OCI-LY3 (cell line): ENCODE measurements around the gene COPA.

Source experiments
- H2AFZ ChIP-seq: fragments of 200-600, 300-600 bp; shearing (Covaris generic); 2 replicates; pipeline ENCODE4 v1.6.0; 2014; ENCODE audit warnings: antibody characterized with exemption, low read depth, low read length
- H3K27ac ChIP-seq: fragments of 200-600, 300-600 bp; sonication (generic); 2 replicates; pipeline ENCODE4 v1.5.1; 2014; ENCODE audit warnings: mild to moderate bottlenecking, low read length, moderate library complexity, mixed read lengths
- H3K27me3 ChIP-seq: fragments of 200-600, 300-600 bp; sonication (generic); 2 replicates; pipeline ENCODE4 v1.6.1; 2014; ENCODE audit warnings: low read depth, low read length, mixed read lengths
- H3K36me3 ChIP-seq: fragments of 200-600, 300-600 bp; sonication (generic); replicated peaks from 2 replicates; pipeline ENCODE3; 2014; ENCODE audit warnings: low read depth, low read length, mixed read lengths
- H3K4me1 ChIP-seq: fragments of 300-600, 200-600 bp; sonication (generic); 2 replicates; pipeline ENCODE4 v1.6.1; 2014; ENCODE audit warnings: low read length, mixed read lengths
- H3K4me2 ChIP-seq: fragments of 200-600, 300-600 bp; sonication (generic); 2 replicates; pipeline ENCODE4 v1.6.1; 2014; ENCODE audit warnings: low read length, mixed read lengths
- H3K4me3 ChIP-seq: fragments of 300-600, 200-600 bp; sonication (generic); 2 replicates; pipeline ENCODE4 v1.5.1; 2014; ENCODE audit warnings: antibody characterized with exemption, mild to moderate bottlenecking, low read length, moderate library complexity
- H3K79me2 ChIP-seq: fragments of 300-600, 200-600 bp; shearing (Covaris generic); 2 replicates; pipeline ENCODE4 v1.6.1; 2014; ENCODE audit warnings: mild to moderate bottlenecking, low read length, mixed read lengths
- H3K9ac ChIP-seq: fragments of 300-600, 200-600 bp; shearing (Covaris generic); 2 replicates; pipeline ENCODE4 v1.6.0; 2014; ENCODE audit warnings: mild to moderate bottlenecking, low read length, moderate library complexity
- H3K9me3 ChIP-seq: fragments of 200-600, 300-600 bp; shearing (Covaris generic); 2 replicates; pipeline ENCODE4 v1.6.1; 2014; ENCODE audit warnings: low read length, mixed read lengths; ENCODE audit not compliant: insufficient read depth
- H4K20me1 ChIP-seq: fragments of 200-600, 300-600 bp; sonication (generic); 2 replicates; pipeline ENCODE4 v1.6.1; 2016; ENCODE audit warnings: low read length, mixed read lengths; ENCODE audit not compliant: insufficient read depth
- EZH2phosphoT487 ChIP-seq: fragments of 200-600 bp; shearing (Covaris generic); IDR thresholded peaks from 2 replicates; pipeline ENCODE4 v1.6.1; 2018; ENCODE audit warnings: antibody characterized with exemption, mixed run types, low read depth
- TF ChIP-seq, protein P1 (sequence below): fragments of 200-600, 300-600 bp; sonication (generic); IDR thresholded peaks from 2 replicates; pipeline ENCODE4 v1.5.1; 2014; ENCODE audit warnings: antibody characterized with exemption, low read length, low read depth

Gene COPA

DNA sequence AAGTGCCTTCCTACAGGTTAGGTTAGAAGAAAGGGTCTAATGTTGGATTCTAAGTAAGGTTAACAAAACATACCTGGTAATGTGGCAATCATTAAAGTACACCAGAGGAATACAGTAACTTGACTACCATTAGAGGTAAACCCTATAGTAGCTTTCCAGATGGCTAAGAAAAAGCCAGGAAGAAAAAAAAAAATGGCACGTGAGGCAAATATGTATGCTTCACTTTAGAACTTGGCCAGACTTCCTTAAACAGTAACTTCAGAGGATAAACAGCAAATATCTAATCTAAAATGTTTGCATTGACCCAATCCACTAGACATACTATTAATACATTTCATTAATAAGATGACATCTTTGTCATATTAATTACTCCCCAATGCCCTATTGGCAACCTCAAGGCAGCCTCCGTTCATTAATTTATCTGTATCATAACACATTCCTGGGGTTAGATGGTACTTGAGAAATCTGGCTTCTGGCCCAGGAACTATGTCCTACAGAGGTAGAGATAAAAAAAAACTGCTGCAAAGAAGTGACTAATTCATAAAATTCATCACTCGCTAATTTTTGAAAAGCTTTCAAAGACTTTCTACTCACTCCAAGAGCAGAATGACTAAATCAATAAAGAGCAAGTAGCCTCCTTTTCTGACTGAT, 86.5 kb downstream of the COPA start:
- Histone ChIP-seq H3K9ac (no peak overlapping the region), H3K27me3 (no peaks in the 10 kb centered on the region), H2AFZ (no peak overlapping the region), H3K36me3 (peaks cover 27% of the 10 kb centered on the region), H3K4me1 (peaks cover 19% of the 10 kb centered on the region), H3K4me3 (no peak overlapping the region), H3K79me2 (peaks cover 84% of the 10 kb centered on the region), H3K4me2 (no peak overlapping the region), H3K9me3 (no peaks in the 10 kb centered on the region), H4K20me1 (peaks cover 38% of the 10 kb centered on the region; the same call in 1 of the 2 replicates), H3K27ac (no peak overlapping the region)
- no peak for TF ChIP-seq EZH2phosphoT487
- TF ChIP-seq, protein P1, sequence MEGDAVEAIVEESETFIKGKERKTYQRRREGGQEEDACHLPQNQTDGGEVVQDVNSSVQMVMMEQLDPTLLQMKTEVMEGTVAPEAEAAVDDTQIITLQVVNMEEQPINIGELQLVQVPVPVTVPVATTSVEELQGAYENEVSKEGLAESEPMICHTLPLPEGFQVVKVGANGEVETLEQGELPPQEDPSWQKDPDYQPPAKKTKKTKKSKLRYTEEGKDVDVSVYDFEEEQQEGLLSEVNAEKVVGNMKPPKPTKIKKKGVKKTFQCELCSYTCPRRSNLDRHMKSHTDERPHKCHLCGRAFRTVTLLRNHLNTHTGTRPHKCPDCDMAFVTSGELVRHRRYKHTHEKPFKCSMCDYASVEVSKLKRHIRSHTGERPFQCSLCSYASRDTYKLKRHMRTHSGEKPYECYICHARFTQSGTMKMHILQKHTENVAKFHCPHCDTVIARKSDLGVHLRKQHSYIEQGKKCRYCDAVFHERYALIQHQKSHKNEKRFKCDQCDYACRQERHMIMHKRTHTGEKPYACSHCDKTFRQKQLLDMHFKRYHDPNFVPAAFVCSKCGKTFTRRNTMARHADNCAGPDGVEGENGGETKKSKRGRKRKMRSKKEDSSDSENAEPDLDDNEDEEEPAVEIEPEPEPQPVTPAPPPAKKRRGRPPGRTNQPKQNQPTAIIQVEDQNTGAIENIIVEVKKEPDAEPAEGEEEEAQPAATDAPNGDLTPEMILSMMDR: no peak

GRCh38 chr1:160255781-160256300, 87.2 kb downstream of the COPA start:
- TF ChIP-seq, protein P1: no peak
- no peak for TF ChIP-seq EZH2phosphoT487
- Histone ChIP-seq H3K79me2 (peaks cover 84% of the 10 kb centered on the region), H3K36me3 (peaks cover 31% of the 10 kb centered on the region)

GRCh38 chr1:160251687-160252526, 91.1 kb downstream of the COPA start:
- peaks cover 19% of the 10 kb centered on the region for H3K36me3 ChIP-seq
- no peak overlapping the region for H3K4me3 ChIP-seq
- no peak overlapping the region for H3K9ac ChIP-seq
- H3K27me3 ChIP-seq: no peaks in the 10 kb centered on the region
- no peak for TF ChIP-seq EZH2phosphoT487
- TF ChIP-seq, protein P1: peak; percentile 95
- no peak overlapping the region for H2AFZ ChIP-seq
- H3K4me1 ChIP-seq: no peaks in the 10 kb centered on the region
- peaks cover 40% of the 10 kb centered on the region for H4K20me1 ChIP-seq
- H3K9me3 ChIP-seq: no peaks in the 10 kb centered on the region
- H3K79me2 ChIP-seq: peaks cover 84% of the 10 kb centered on the region
- H3K4me2 ChIP-seq: no peak overlapping the region
- H3K27ac ChIP-seq: no peak overlapping the region

More at GRCh38 chr1:160255781-160256300, 87.2 kb downstream of the COPA start:
- H3K27ac ChIP-seq: no peak overlapping the region
- peaks cover 41% of the 10 kb centered on the region for H4K20me1 ChIP-seq
- H3K4me1 ChIP-seq: peaks cover 14% of the 10 kb centered on the region
- no peak overlapping the region for H3K4me3 ChIP-seq
- no peak overlapping the region for H3K9ac ChIP-seq
- H2AFZ ChIP-seq: no peak overlapping the region
- H3K27me3 ChIP-seq: no peaks in the 10 kb centered on the region
- H3K4me2 ChIP-seq: no peak overlapping the region
- H3K9me3 ChIP-seq: no peaks in the 10 kb centered on the region

DNA sequence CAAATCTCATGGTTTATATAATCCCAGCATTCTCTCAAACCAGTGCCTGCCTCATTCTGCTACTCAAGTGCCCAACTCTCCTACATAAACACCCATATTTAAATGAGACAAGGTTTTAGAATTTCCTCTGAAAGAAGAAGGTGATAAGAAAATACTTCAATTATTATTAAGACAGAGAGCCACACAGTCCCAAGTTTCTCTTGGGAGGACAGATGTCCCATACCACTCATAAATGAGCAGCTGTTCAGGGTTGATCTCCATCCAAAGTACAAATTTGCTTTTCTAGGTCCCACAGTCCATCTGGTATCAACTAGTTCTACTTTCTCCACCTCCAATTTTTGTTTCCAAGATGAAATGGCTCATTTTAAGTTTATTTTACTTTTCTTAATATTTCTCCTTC, 92.0 kb downstream of the COPA start:
- no peak overlapping the region for H3K4me2 ChIP-seq

More for the DNA sequence above, 92.0 kb downstream of the COPA start:
- no peak overlapping the region for H3K27ac ChIP-seq
- peaks cover 17% of the 10 kb centered on the region for H3K36me3 ChIP-seq
- H3K79me2 ChIP-seq: peaks cover 84% of the 10 kb centered on the region
- H3K27me3 ChIP-seq: no peaks in the 10 kb centered on the region
- H3K9ac ChIP-seq: no peak overlapping the region
- no peak overlapping the region for H3K4me3 ChIP-seq
- H3K9me3 ChIP-seq: no peaks in the 10 kb centered on the region
- no peak for TF ChIP-seq EZH2phosphoT487
- TF ChIP-seq, protein P1: no peak
- H2AFZ ChIP-seq: no peak overlapping the region
- peaks cover 37% of the 10 kb centered on the region for H4K20me1 ChIP-seq
- no peaks in the 10 kb centered on the region for H3K4me1 ChIP-seq
